Fibroblast of upper back skin (primary cell): ENCODE measurements around the gene TBCK.

ENCODE experiments used
- DNase-seq: peaks from one replicate; pipeline ENCODE4 v3.0.0-alpha.2; 2013

Gene TBCK

GRCh38 chr4:106036334-106036733 is 279.7 kb downstream of the TBCK start:
- DNase-seq, result no peak

DNA sequence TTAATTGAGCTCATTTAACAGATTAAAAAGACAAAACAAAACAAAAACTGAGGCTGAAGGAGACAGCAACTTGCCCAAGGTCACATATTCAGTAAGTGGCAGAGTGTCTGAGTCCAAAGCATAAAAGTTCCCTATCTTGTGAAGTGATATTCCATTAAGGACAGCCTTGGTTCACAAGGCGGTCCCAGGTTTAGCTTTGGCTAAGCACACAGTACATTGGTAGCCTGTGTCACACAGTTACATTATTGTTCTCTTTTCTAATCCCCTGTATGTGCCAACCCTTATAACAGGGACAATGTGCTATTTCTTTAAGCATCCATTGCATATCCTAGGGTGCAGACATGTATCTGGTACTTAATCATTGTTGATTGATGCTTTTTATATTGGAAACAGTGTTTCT is 280.8 kb downstream of the TBCK start:
- DNase-seq, result no peak

GRCh38 chr4:106034751-106035150 is 281.3 kb downstream of the TBCK start:
- DNase-seq, result no peak

GRCh38 chr4:106034220-106034619 is 281.8 kb downstream of the TBCK start:
- peak; percentile 59 for DNase-seq

DNA sequence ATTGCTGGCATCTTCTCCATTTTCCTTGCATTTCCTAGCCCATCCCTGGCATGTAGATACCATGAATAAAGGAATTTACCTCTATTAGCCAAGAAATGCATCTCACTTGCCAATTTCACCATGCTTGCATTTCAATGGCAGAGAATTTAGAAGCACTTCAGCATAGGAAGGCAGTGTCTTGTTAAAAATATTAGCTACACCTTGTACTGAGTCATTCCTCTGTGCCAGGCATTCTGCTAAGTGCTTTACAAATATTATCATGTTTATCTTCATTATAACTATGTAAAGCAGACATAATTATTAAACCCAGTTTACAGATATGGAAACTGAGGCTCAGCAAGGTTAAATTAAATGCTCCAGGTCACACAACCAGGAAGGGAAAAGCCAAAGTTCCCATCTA is 282.5 kb downstream of the TBCK start:
- no peak for DNase-seq

GRCh38 chr4:106032851-106033286 is 283.1 kb downstream of the TBCK start:
- peak; percentile 45 for DNase-seq

GRCh38 chr4:106022454-106022853 is 293.6 kb downstream of the TBCK start:
- DNase-seq, result no peak

DNA sequence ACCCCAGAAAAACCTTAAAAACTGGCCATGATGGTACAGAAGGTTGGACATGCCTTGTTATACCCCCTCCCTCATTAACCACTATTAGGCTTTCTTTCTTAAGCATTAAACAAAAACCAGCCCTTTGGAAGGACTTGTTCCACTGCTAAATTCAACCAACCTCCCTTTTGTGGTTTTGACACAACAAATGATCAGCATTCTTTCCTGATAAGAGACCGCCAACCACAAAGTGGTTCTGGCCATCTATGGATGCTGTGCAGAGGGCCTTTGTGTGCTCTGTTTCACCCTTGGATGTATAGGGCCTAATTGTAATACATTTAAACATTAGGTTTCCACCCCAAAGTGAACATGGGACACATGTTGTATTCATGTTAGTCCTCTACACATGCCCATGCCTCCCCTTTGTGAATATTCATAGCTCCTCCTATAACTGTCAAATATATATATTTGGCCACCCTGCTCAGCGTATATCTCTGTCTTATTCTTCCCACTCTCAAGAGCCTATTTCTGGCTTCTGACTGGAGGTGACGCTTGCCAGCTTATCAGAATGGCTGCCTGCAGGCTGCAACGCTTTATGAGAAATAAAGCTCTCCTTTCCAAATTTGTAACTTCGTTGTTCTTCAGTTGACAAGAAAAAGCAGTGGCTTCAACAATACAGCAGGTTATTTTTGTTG is 294.1 kb downstream of the TBCK start:
- DNase-seq, result no peak

GRCh38 chr4:106019771-106020170 is 296.2 kb downstream of the TBCK start:
- peak; percentile 62 for DNase-seq

DNA sequence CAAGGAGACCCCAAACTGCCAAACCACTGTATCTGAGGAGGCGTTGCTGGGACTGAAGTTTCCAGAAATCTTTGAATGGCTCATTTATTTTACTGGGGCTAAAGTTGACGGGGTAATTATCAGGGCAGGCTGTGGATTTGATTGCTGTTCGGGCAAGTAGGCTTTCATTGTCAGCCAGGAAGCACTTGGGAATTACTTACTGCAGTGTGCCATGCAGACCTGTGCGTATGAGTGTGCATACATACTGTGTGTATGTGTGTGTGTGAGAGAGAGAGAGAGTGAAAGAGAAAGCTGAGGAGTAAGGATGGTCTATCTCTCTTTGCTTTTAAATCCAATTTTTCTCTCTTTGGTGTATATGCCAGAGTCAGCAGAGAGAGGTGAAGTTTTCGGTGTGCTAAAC is 298.0 kb downstream of the TBCK start:
- DNase-seq, result no peak

DNA sequence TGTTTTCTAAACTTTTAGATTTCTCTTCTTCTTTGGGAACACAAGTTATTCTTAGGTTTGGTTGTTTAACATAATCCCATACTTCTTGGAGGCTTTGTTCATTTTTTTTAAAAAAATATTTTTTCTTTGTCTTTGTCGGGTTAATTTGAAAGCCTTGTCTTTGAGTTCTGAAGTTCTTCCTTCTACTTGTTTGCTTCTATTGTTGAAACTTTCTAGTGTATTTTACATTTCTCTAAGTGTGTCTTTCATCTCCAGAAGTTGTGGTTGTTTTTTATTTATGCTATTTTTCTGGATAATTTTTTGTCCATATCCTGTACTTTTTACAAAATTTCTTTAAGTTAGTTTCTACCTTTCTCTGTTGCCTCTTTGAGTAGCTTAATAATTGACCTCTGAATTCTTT is 304.6 kb downstream of the TBCK start:
- DNase-seq, result no peak

- DNase-seq, result no peak
Measured at GRCh38 chr4:106010761-106011160, 305.2 kb downstream of the TBCK start.

GRCh38 chr4:106002994-106003393 is 313.0 kb downstream of the TBCK start:
- no peak for DNase-seq

DNA sequence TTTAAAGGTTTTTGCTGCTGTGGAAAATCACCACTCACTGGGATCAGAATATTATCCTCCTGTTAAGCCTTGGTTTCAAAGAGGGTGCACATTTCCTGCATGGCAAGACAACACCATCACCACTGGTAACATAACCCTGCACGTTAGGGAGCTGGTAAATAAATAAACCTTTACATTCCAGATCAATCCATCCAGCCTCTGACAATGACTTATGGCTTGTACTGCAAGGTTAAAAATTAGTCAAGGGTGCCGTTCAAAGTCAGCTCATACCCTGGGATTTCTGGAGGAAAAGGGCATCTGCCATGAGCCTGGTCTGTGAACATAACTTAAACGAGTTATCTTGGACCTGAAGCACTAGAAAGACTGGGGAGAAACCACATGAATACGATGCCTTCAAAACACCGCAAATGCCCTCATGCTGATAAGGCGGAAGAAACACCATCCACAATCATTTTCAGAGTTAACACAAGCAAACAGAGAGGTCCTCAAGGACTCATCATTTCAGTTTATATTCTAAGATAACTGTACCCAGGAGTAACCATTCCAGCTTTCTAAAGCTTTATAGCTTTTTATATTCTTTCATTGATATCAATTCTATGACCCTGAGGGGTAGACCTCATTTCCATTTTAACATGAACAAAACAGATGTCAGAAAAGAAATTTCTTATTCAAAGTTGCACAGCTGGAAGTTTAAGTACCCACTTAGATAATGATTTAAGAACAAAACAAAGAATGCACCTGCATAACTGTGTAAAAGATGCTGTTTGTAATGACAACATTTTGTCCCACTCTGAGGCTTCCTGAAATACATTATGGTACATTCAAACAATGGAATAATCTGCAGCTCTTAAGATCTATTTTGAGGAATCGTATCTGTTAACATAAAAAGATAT is 317.6 kb downstream of the TBCK start:
- no peak for DNase-seq

- no peak for DNase-seq
Measured at GRCh38 chr4:105996845-105997244, 319.2 kb downstream of the TBCK start.

DNA sequence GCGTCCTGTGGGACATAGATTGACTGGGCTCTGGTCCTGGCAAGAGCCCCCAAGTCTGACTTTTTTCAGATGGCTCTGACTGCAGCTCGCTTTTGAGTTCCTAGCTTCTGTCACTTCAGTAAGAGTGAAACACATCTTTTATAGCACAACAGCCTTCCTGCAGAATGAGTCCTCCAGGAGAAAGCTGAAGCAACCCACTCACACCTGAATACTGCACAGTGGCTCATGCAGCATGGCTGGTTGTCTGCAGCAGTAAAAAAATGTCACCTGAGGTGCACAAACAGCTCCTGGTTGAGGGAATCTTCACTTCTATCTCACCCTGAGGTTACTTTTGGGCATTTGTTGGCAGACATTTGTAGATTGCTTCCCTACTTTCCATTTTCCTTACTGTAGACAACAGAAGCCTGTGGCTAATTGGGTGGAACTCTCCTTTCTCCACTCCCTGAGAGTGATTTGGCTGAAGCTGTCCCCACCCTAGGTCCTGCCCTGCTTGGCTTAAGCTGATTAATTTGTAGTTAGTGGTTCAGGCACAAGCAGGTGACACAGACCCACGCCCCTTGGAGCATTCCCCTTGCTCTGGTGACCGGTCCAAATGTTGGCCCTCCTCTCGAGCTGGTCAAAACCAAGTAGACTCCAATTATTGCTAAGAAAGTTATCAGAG is 321.0 kb downstream of the TBCK start:
- DNase-seq, result no peak

GRCh38 chr4:105994061-105994460 is 321.9 kb downstream of the TBCK start:
- DNase-seq, result no peak

DNA sequence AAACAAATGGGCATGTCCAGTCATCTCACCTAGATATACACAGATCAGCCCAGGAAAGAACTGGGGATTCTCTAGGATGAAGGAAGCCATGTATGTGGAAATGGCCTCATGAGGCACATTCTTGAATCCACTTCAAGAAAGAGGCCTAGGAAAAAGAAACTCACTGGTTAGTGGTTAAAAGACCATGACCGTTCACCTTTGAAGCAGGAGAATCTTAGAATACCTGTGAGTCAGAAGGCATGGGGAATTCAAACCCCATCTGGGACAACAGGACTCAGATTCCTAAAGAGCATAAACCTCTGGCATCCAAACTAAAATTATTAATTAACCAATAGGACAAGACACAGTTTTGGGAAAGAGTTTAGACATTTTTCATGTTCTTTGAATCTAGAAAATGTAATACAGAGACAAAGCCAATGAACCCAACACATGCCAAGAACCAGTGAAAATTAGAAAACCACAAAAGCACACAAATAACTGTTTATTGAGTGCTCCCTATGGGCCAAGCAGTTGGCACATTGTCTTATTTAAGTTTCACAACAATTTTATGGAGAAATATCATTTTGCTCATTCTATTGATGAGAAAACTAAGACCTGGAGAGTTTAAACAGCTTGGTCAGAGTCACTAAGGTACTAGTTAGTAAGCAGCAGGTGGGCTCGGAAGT is 323.2 kb downstream of the TBCK start:
- peak; percentile 35 for DNase-seq

- DNase-seq, result no peak
Measured at GRCh38 chr4:105991726-105992125, 324.3 kb downstream of the TBCK start.
